HG02973 (cell line): Measurements from ENCODE around the gene POU2F3.

Experiments
- ATAC-seq: cut with Tn5 transposase; IDR thresholded peaks from one replicate; pipeline ENCODE4 v1.9.1; 2021; ENCODE audit warnings: moderate library complexity; ENCODE audit not compliant: unreplicated experiment

The POU2F3 gene

DNA sequence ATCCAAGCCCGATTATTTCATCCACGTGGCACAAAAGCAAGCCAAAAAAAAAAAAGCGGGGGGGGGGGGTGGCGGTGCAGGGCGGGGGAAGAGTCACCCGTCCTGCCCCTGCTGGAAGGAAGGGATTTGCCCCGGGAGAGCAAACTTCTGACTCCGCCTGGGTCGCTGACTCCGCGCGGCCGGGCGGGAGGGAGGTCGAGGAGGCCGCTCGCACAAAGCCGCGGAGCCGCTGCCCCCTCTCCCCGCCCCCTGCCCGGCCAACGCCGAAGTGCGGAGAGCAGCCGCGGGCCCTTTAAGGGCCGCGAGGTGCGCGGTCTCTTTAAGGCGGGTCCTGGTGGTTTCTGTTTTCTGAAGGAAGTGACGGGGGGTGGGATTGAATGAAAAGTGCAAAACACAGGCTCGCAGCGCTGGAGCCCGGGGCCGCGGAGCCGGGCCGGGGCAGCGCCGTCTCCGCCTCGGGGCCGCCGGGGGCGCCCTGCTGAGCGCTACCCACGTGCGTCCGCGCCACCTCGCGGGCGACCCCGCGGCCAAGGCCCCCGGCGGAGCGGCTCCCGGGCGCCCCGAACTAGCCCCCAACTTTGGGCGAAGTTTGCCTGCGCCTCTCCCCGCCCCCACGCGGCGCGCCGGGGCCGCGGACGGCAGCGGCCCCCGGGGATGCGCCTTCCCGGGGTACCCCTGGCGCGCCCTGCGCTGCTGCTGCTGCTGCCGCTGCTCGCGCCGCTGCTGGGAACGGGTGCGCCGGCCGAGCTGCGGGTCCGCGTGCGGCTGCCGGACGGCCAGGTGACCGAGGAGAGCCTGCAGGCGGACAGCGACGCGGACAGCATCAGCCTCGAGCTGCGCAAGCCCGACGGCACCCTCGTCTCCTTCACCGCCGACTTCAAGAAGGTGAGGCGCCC, 29.1 kb upstream of the POU2F3 start, which contains the start of gene OAF:
OAF (plus strand) TSS at position 407 of the 896 bp plus-strand sequence; CDS start at position 655, 248 bp downstream.
- ATAC-seq: peak; percentile 73

DNA sequence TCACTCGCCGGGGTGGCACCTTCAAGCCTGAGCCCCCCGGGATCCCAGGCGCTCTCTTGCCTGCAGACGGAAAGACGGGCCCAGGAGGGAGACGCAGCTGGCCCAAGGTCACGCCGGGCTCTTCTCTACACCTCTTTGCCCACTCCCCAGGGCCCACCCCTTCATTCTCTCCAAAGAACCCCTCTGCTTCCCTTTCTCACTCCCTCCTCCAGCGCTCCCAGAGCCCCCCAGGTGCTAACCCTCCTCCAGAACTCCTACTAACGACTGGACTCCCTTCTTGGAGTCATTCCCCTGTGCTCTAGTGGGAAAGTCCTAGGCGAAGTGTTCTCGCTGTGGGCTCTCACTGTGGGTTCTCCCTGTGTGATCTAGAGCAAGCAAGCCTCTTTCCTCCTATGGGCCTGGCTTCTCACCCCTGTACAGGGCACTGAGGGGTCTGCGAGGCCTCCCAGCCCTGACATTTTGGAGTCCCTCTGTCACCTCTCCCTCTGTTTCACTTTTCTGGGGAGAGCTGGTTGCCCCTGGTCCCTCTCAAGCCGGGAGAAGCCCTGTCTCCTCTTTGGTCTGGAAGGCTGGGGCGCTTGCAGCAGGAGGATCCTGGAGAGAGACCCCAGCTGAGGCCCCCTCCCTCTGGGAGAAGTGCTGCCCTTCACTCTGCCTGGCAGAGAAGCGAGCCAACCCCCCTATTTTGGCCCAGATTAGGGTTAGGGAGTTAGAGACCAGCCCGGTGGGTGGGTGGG, 28.2 kb upstream of the POU2F3 start:
- ATAC-seq: no peak

DNA sequence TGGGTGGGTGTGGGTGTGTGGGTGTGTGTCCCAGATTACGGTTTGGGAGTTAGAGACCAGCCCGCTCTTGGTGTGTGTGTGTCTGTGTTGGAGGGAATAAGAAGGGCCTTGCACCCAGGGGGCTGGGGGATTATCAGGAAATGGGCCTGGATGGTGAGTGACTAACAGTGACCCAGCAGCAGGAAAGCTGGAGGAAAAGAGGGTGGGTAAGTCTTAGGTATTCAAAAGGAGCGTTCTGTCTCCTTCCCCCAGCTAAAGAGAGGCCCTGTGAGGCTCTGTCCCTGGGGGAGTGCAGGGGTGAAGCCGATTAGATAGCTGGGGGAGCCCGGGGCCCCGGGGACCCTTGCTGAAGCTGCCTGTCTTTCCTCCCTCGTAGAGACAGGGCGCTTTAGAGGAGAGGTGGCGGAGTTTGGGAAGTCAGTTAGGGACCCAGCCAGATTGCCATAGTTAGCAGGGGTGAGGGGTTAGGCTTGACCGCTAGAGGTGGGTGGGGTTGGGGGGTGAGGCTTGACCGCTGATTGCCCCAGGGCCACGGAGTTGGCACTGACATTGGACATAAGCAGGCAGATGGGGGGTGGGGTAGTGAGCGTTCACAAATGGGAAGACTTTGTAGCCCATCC, 27.6 kb upstream of the POU2F3 start:
- ATAC-seq: no peak

DNA sequence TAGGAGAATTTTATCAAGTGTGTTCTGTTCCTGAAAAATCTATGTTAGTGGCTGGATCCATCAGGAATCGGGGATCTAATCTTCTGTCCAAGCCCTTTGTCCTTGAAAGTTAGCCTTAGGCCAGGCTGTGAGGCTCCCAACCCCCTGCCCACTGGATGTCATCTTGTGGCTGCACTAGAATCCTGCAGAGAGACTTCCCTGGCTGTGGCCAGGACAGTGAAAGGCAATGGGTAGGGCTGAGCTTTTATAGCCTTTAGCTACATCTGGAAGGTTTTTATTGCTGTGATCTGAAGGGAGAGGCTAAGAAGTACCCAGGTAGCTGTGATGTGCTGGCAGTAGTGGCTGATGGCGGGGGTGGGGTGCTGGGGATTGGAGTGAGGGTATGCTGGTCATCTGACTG, 27.0 kb upstream of the POU2F3 start:
- no peak for ATAC-seq

DNA sequence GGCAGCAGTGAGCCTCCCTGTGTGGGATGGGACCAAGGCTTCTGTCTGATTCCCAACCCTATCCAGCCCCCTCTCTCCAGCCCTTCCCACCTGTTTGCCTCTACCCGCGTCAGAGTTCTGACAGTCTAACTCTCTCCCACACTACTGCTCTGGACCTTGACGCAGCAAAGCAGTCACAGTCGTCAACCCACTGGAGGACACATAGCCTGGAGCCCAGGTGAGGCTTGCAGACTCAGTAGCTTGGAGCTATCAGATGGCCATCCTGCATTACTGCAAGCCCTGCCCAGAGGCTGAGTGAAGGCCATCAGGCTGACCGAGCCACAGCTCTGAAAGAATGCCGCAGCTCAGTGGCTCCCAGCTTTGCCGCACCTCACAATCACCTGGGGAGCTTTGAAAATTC, 25.4 kb upstream of the POU2F3 start:
- no peak for ATAC-seq

DNA sequence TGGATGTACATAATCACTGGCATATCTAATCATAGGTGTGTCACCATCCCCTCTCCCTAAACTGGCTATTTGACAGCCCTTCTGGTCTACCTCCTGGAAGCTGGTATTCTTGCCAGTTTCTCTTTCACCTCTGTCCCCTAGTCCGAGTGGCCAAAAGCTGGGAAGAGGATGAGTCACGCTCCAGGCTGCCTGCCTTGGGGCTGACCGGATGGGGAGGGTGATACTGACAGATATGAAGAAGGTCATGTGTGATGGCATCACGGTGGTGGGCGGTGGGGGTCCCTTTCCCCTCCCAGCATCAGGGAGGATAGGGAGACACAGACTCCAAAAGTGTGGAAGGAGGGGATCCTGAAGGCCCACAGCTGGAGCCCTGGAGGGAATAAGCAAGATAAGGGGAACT, 24.3 kb upstream of the POU2F3 start:
- ATAC-seq: no peak

DNA sequence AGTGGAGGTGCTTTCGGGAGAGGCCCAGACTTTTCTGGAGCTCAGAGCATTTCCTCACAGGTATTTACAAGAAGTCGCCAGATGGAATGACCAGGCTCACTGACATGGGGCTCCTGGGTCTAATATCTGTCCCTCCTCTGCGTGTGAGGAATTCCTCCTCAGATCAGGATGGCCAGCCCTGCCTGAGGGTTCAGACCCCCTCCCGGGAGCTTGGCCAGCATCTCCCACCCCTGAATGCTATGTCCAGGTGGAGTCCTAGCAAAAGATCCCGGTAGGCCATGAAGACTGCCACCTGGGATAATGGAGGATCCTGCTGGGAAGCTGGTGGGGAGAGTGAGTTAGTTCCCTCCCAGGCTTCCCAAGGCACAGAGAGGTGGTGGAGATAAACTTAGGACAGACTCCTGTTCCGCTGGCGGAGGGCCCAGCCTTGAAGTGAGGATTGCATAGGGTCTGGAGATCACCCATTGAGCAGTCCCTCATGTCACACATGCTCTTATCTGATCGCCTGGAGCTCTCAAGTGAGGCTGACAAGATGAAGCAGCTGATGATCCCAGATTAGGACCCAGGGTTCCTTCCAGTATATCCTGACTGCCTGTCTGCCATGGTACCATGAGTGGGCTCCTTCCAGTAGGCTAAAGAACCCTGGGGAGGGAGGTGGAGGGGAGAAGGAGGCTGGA, 23.4 kb upstream of the POU2F3 start:
- ATAC-seq: no peak

DNA sequence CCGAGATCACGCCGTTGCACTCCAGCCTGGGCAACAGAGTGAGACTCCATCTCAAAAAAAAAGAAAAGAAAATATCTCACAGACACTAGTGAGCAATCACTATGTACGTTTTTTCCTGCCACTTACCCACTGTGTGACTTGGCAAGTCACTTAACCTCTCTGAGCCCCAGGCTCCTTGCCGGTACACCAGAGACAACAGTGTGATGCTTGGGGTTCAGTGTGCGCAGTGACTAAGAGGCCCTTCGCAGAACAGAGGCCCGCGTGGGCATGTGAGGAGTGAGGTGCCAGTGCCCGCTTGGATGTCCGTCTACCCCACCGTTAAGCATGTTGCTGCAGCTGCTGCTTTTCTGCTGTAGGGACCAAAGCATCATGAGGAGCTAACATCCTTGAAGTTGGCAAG, 22.4 kb upstream of the POU2F3 start:
- no peak for ATAC-seq

DNA sequence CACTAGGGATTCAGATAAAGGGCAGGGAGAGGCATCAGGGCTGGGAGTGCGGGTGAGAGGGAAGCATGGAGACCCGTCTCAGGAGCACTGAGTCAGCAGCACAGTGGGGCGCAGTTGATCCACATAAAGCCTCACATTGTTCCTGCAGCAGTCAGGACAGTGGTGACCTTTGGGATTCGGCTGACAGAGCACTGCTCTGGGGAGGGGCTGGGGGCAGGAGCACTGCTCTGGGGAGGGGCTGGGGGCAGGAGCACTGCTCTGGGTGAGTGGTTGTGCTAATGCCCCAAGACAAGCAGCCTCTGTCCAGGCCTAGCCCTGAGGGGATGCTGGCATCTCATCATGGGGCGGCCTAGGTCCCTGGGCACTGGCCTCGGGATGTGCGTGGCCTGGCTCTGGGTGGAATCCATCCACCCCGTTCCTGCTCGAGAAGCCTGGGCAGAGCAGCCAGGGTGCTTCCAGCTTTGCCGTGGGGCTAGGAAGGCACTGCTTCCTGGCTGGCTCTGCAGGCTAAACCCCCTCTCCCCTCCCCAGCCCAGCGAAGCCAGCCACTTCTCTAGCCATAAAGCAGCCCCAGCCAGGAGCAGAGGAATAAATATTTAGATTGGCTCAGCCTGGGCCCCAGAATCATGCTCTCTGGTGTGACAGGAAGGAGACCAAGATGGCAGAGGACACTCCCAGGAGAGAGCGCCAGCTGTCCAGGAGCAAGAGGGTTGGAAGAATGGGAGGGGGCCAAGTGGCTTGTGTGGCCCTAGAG, 21.8 kb upstream of the POU2F3 start:
- ATAC-seq: no peak

DNA sequence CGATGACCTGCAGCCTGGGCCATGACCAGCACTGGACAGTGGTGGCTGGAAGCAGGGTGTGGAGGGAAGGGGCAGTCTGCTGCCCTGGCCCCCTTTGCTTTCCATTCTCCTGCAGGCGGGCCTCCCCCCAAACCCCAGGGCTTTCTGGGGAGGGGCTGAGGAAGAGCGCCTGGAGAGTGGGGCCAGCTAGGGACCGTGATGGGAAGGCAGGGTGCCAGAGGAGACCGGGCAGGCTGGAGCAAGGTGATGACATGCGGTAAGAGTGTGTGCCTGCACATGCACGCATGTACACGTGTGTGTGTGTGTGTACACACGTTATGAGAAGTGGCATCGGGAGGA, 21.3 kb upstream of the POU2F3 start:
- no peak for ATAC-seq

DNA sequence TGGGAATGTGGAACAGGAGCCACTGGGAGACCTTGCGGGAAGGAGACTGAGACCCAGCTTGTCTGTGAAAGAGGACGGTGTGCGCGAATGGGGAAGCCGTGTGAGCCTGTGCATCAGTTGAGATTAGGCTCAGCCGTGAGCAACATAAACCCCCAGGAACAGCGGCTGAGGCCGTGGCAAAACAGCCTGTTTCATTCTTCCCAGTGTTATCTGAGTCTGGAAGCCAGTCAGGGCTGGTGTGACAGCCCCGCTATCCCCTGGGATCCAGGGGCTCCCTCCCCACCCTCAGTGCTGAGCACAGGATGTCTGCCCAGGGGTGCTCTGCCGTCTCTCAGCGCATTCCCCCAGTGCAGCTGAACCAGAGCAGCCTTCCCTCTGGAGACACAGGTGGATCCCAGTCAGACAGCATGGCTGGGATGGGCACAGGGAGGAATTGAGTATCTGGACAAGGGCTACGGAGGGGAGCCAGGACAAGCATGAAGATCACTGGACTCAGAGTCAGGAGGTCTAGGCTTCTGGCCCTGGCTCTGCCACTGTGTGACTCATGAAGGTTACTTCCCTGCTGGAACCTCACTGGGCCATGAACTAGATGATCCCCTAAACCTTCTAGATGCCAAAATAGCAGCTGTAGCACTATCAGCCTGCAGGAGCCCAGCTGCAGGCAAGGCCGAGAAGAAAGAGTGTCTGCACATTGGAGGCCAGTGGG, 20.6 kb upstream of the POU2F3 start:
- ATAC-seq: no peak

DNA sequence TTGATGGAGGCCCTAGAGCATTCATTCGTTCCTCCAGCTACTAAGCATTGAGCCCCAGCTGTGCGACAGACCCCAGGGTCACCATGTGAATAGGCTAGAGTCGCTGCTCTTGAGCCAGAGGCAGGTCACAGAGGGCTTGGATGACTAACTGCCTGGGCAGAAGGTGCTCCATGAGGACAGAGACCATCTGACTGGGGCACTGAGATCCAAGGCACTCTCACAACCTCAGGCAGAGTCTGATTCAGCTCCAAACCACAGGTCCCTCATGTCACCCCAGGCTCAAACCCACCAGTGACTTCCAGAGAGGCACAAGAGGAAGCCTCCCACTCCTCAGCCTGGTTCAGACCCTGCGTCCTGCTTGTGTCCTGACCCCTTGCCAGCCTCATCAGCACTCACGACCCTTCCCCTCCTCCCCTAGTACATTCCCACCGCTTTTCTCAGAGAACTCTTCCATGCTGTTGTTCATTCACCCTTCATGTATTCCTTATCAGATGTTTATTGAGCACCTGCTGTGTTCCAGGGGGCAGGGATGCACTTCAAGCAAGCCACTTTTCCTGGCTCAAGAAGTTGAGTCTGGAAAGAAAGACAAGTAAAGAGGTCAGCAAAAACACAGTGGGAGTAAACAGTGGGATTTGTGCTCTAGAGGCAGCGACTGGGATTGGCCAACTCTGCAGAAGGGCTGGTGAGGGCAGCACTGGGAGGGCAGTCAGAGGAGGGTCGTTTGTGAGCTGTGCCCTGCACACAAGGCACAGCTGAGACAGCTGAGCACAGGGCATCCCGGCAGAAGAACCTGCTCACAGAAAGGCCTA, 19.8 kb upstream of the POU2F3 start:
- ATAC-seq: no peak

DNA sequence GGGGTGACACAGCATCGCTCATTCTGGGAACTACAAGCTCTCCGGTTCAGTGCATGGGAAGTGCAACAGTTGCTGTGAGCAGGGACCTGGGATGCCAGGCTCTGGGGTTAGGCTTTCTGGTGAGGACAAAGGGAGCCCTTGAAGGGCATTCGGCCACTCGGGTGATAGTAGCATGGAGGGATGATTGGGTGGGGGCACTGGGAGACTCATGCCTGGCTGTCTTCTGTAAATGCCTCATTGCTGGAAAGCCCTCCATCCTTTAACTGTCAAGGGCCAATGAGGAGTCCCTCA, 19.2 kb upstream of the POU2F3 start:
- no peak for ATAC-seq

DNA sequence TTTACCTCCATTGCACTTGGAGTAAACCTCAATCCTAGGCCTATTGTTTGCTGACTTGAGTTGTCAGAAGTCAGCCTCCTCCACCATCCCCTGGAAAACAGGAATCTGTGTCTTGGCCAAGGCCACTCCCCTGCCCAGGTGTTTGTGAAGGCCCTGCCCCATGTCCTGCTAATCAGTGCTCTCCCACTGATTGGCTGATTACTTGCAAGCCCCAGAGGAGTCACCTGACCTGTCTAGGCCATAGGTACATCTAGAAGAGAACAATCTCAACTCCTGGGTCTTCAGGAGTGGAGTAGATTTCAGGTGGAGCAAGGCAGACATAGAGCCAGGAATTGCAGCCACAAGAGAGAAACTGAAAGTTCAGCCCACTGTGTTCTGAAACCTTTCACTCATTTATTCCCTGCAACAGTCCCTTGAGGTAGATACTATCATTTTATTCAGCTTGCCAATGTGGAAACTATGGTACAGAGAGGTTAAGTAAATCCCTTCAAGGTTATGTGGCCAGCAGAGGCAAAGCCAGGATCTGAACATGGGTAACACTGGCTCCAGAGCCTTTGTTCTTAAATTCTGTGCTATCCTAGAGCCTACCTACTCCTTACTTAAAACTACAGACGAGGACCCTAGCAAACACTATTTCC, 18.7 kb upstream of the POU2F3 start:
- no peak for ATAC-seq

DNA sequence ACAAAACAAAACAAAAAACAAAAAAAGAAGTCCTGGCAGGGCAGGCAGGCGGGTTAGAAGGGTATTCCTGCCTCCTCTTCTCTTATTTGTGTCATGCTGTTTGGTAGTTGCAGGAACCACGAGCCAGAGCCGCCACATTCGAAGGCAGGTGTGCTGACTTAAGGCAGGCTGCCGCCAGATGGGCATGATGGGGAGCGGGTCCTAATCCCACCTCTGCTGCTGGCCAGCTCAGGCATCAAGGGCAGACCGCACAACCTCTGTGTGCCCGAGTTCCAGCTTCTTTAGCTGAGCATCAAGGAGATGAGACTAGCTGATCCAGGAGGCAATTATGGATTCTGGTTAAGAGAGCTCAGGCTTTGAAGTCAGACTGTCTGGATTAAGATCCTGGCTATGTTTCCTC, 17.0 kb upstream of the POU2F3 start:
- ATAC-seq: no peak

DNA sequence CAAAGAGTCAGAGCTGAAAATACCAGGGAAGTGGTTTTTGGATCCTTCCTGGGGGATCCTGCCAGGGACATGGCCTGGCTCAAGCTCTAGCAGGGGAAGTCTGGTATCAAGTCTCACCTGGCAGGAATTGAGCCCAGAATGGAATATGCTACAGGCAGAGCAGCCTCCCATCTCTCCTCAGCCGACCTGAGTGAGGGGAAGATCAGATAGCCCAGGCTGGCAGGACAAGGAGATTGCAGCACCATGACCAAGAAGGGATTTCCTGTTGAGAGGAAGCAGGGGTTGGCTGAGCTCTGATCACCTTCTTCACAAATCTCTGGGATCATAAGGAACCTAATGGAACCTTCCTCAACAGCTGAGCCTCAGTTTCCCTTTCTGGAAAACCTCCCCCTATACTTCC, 16.1 kb upstream of the POU2F3 start:
- no peak for ATAC-seq

DNA sequence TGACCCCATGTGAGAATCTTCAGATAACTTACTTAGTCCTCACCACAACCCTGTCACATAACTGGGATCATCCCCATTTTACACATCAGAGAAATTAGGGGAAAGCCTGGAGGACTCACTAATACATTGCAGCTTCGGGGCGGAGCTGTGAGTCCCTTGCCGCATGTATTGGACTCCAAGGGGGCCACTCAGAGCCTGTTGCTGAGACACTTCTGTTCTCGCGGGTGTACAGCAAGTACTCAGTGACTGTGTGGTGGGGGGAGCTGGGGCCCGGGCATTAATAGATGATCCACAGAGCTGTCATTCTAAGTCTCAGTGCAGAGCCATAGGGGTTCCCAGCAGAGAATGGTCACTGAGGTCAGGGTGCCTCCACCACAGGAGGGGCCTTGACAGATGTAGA, 15.6 kb upstream of the POU2F3 start:
- ATAC-seq: no peak

DNA sequence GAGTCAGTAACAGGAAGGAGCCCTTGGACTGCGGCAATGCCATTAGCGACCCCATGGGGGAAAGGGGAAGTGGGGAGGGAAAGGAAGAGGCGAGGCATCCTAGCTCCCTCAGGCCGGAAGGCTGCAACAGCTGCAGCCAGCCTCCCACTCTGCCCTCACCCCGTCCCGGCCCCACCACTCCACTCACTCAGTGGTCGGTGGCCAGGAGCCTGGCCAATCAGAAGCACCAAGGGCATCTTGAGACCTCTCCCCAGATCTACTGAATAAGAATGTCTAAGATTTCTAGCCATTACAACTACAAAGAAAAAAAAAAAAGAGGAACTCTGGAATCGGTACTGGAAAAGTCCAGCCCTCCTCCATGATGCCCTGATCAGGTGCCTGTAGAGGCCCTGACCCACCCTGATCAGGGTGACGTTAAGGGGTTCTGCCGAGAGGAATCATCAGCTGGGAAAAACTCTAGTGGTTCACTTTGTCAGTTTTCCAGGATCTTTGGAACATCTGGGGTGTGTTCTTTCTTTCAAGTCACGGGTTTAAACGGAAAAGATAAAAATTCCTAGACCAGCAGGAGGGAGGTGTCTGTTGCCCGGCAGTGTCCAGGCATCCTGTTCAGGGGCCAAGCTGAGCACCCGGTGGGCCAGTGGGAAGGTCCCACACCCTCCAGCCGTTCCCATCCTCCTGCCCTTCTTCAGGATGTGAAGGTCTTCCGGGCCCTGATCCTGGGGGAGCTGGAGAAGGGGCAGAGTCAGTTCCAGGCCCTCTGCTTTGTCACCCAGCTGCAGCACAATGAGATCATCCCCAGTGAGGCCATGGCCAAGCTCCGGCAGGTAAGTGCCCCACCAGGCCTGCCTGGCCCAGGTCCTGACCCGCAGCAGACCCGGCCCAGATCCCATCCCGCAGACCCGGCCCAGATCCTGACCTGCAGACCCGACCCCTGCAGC, 14.7 kb upstream of the POU2F3 start:
- no peak for ATAC-seq
